Measurements from ENCODE around the gene CACFD1. TPM values are rescaled to one million over a fixed set of nuclear protein-coding genes. Genes with fewer than 3 reads are reported as not detected.
A peak's percentile ranks its signal among the peaks of the same experiment; 100 is the strongest.

CACFD1 gene
- total and polyA plus RNA-seq, 2 of the 13 experiments (the other 11 are each of a cell fraction or from before 2014, with no cell fraction given), result 13.8 to 14.6 TPM

- CTCF ChIA-PET (ENCODE audit: low intra/inter-chr PET ratio, low total read pairs), result no interaction called here
- Histone ChIP-seq H3K79me2 (ENCODE audit: insufficient read depth, low read length) (no peaks in the 10 kb centered on the region), H3K4me3 (replicated peaks in 1 of 3; ENCODE audit: insufficient read depth in 1 of 3, low read depth in 2 of 3, low read length in 3 of 3) (no peak overlapping the region), H3K9ac (ENCODE audit: insufficient read depth, low read depth, low read length) (no peak overlapping the region), H3K27ac (ENCODE audit: extremely low read length, insufficient read depth, low read length) (no peak overlapping the region), H3K4me2 (ENCODE audit: low read depth, low read length) (no peak overlapping the region), H3K27me3 (ENCODE audit: control insufficient read depth in 1 of 2, insufficient read depth in 2 of 2, low read length in 2 of 2) (no peaks in the 10 kb centered on the region), H4K20me1 (ENCODE audit: insufficient read depth, low read length) (no peaks in the 10 kb centered on the region), H2AFZ (ENCODE audit: low read length) (no peak overlapping the region), H3K4me1 (ENCODE audit: insufficient read depth, low read length) (peaks cover 36% of the 10 kb centered on the region), H3K9me3 (ENCODE audit: low read length) (no peaks in the 10 kb centered on the region), H3K36me3 (replicated peaks in 1 of 2; ENCODE audit: control insufficient read depth in 1 of 2, insufficient read depth in 2 of 2, low read length in 2 of 2) (no peaks in the 10 kb centered on the region)
- POLR2A ChIA-PET, result no interaction called here
- no peak for ATAC-seq
- 70% methylated on average over 7 of the region's 7 CpGs for WGBS (ENCODE audit: low lambda C conversion rate)
- no TSS peak for BruUV-seq (replicated peaks)
- TF ChIP-seq ZNF121 (CRISPR knock-in tag; IDR thresholded peaks at IDR 0.05) (peak; percentile 75), MEIS2 (CRISPR knock-in tag; IDR thresholded peaks at IDR 0.05) (no peak)
- no peak for FAIRE-seq
- in situ Hi-C loops (cut with HindIII; ENCODE audit: extremely low pct_ligation_motif_present, low pct_unique_long_range_greater_than_20kb) (no loop called here), intact Hi-C loops (cut with micrococcal nuclease; ENCODE audit: unreplicated experiment) (no loop called here)
- DNase-seq (ENCODE audit: low spot score), result no peak
Observed at GRCh38 chr9:133452562-133452961, 7.2 kb upstream of the CACFD1 start.

GRCh38 chr9:133453651-133454050 is 6.1 kb upstream of the CACFD1 start:
- Histone ChIP-seq H3K9me3 (ENCODE audit: low read length) (no peaks in the 10 kb centered on the region), H3K79me2 (ENCODE audit: insufficient read depth, low read length) (no peaks in the 10 kb centered on the region), H3K4me3 (replicated peaks in 1 of 3; ENCODE audit: insufficient read depth in 1 of 3, low read depth in 2 of 3, low read length in 3 of 3) (no peak overlapping the region), H2AFZ (ENCODE audit: low read length) (no peak overlapping the region), H3K27me3 (ENCODE audit: control insufficient read depth in 1 of 2, insufficient read depth in 2 of 2, low read length in 2 of 2) (no peaks in the 10 kb centered on the region), H3K27ac (ENCODE audit: extremely low read length, insufficient read depth, low read length) (no peak overlapping the region), H3K9ac (ENCODE audit: insufficient read depth, low read depth, low read length) (no peak overlapping the region), H3K4me1 (ENCODE audit: insufficient read depth, low read length) (peaks cover 39% of the 10 kb centered on the region), H3K4me2 (ENCODE audit: low read depth, low read length) (no peak overlapping the region), H3K36me3 (replicated peaks in 1 of 2; ENCODE audit: control insufficient read depth in 1 of 2, insufficient read depth in 2 of 2, low read length in 2 of 2) (no peaks in the 10 kb centered on the region), H4K20me1 (ENCODE audit: insufficient read depth, low read length) (no peaks in the 10 kb centered on the region)
- no peak for DNase-seq (ENCODE audit: low spot score)
- WGBS (ENCODE audit: low lambda C conversion rate), result 44% methylated on average over 10 of the region's 11 CpGs
- BruUV-seq (replicated peaks), result no TSS peak
- ChIA-PET POLR2A (no interaction called here), CTCF (ENCODE audit: low intra/inter-chr PET ratio, low total read pairs) (no interaction called here)
- intact Hi-C loops (cut with micrococcal nuclease; ENCODE audit: unreplicated experiment), result no loop called here
- FAIRE-seq, result no peak
- TF ChIP-seq SNRNP70 (IDR thresholded peaks at IDR 0.05; ENCODE audit: low read depth, low read length), result no peak
- TF ChIP-seq DMAP1 (CRISPR knock-in tag; IDR thresholded peaks at IDR 0.05), result no peak
- TF ChIP-seq SOX13 (IDR thresholded peaks at IDR 0.05), result no peak
- no peak for TF ChIP-seq SOX13 (CRISPR knock-in tag; conservative IDR thresholded peaks at IDR 0.05 in 1 of 2, IDR thresholded peaks at IDR 0.05 in 1 of 2)
- TF ChIP-seq ZNF709 (CRISPR knock-in tag; IDR thresholded peaks at IDR 0.05), result no peak
- TF ChIP-seq TFE3 (CRISPR knock-in tag; IDR thresholded peaks at IDR 0.05), result no peak
- TF ChIP-seq IRF2 (CRISPR knock-in tag; IDR thresholded peaks at IDR 0.05), result no peak
- no peak for TF ChIP-seq ADNP (CRISPR knock-in tag; IDR thresholded peaks at IDR 0.05)
- TF ChIP-seq ZBTB20 (CRISPR knock-in tag; IDR thresholded peaks at IDR 0.05; ENCODE audit: borderline replicate concordance, low read depth), result no peak
- TF ChIP-seq, protein P1, sequence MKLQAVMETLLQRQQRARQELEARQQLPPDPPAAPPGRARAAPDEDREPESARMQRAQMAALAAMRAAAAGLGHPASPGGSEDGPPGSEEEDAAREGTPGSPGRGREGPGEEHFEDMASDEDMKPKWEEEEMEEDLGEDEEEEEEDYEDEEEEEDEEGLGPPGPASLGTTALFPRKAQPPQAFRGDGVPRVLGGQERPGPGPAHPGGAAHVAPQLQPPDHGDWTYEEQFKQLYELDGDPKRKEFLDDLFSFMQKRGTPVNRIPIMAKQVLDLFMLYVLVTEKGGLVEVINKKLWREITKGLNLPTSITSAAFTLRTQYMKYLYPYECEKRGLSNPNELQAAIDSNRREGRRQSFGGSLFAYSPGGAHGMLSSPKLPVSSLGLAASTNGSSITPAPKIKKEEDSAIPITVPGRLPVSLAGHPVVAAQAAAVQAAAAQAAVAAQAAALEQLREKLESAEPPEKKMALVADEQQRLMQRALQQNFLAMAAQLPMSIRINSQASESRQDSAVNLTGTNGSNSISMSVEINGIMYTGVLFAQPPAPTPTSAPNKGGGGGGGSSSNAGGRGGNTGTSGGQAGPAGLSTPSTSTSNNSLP (IDR thresholded peaks at IDR 0.05; ENCODE audit: low read depth, low read length), result no peak
- no peak for TF ChIP-seq ZBTB49 (CRISPR knock-in tag; IDR thresholded peaks at IDR 0.05; ENCODE audit: borderline replicate concordance)
- no peak for ATAC-seq
- in situ Hi-C loops (cut with HindIII; ENCODE audit: extremely low pct_ligation_motif_present, low pct_unique_long_range_greater_than_20kb), result no loop called here

All from HepG2 (cell line).